ENCODE measurements around the gene ASB18. TPM values are rescaled to one million over a fixed set of nuclear protein-coding genes. Genes with fewer than 3 reads are reported as not detected.

Gene ASB18
- total and polyA plus RNA-seq, 4 donors = not detected

DNA sequence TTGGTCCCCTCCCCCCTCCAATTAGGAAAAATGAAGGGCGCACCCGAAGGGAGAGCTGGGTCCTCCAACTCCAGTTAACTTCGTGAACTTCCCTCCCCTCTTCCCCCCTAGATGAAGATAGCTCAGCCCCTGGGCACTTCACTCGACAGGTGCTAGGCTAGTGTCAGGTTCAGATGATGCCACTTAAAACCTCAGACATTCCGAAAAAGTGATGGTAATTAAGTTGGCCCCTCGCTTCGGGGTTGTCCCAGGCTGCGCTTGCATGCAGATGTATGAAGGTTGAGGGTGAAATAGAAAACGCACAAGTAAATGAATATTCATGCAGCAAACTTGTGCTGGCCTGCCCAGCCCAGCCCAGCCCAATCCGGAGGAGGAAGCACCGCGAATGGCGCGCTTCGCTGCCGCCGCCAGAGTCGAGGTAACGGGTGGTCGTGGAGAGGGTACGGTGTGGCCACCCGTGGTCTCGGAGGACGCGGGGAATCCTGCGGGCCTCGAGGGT lies 93.0 kb downstream of the ASB18 start:
- H3K27me3 ChIP-seq (ENCODE audit: control insufficient read depth in 4 of 4, insufficient read depth in 4 of 4, low read length in 3 of 4) = peaks cover 0 to 41% (median 30%) of the 10 kb centered on the region in 4 donors
- no peaks in the 10 kb centered on the region for H3K9me3 ChIP-seq (ENCODE audit: control insufficient read depth in 4 of 4, low read length in 3 of 4)
- H3K9ac ChIP-seq (ENCODE audit: low read depth in 1 of 2, low read length in 2 of 2) = no peak overlapping the region
- no peaks in the 10 kb centered on the region for H3K36me3 ChIP-seq (ENCODE audit: control insufficient read depth in 4 of 4, insufficient read depth in 3 of 4, low read depth in 1 of 4, low read length in 3 of 4)
- DNase-seq (ENCODE audit: low spot score) = no peak
- peaks cover 8 to 26% (median 18%) of the 10 kb centered on the region in 4 donors for H3K4me1 ChIP-seq (ENCODE audit: control insufficient read depth in 4 of 4, insufficient read depth in 4 of 4, low read length in 3 of 4)
- no peak overlapping the region for H3K4me3 ChIP-seq (ENCODE audit: low read depth in 1 of 3, low read length in 3 of 3)
- TF ChIP-seq EGR1 (IDR thresholded peaks at IDR 0.05; ENCODE audit: low read depth in 2 of 2) = no peak
- TF ChIP-seq NR2F2 (IDR thresholded peaks at IDR 0.05) = no peak
- TF ChIP-seq, protein P1, sequence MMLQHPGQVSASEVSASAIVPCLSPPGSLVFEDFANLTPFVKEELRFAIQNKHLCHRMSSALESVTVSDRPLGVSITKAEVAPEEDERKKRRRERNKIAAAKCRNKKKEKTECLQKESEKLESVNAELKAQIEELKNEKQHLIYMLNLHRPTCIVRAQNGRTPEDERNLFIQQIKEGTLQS (IDR thresholded peaks at IDR 0.05) = no peak
- TF ChIP-seq TAF1 (conservative IDR thresholded peaks at IDR 0.05) = no peak
- no peak for TF ChIP-seq HNF4G (IDR thresholded peaks at IDR 0.05)
- no peak for TF ChIP-seq HNF4A (conservative IDR thresholded peaks at IDR 0.05)
- no peak for TF ChIP-seq ZBTB33 (IDR thresholded peaks at IDR 0.05)
- no peak for TF ChIP-seq SP1 (IDR thresholded peaks at IDR 0.05)
- no peak for TF ChIP-seq MAX (IDR thresholded peaks at IDR 0.05)
- no peak for TF ChIP-seq RAD21 (IDR thresholded peaks at IDR 0.05)
- no peak for TF ChIP-seq GABPA (IDR thresholded peaks at IDR 0.05 in 1 of 2, conservative IDR thresholded peaks at IDR 0.05 in 1 of 2)
- TF ChIP-seq FOXA2 (IDR thresholded peaks at IDR 0.05) = no peak
- no peak for TF ChIP-seq FOXA1 (IDR thresholded peaks at IDR 0.05)
- TF ChIP-seq RXRA (IDR thresholded peaks at IDR 0.05) = no peak
- TF ChIP-seq YY1 (IDR thresholded peaks at IDR 0.05) = no peak
- TF ChIP-seq REST (IDR thresholded peaks at IDR 0.05) = no peak
- TF ChIP-seq JUND (IDR thresholded peaks at IDR 0.05) = no peak
- no peak for TF ChIP-seq CTCF (IDR thresholded peaks at IDR 0.05; ENCODE audit: low read depth, low read length, missing input control)
- no peak overlapping the region for H3K27ac ChIP-seq (ENCODE audit: low read depth in 1 of 2, low read length in 2 of 2)
- WGBS = 5% methylated on average over 27 of the region's 27 CpGs
